Panc1 (cell line): ENCODE results near the gene ALDH5A1.

Experiments used
- TCF7L2 ChIP-seq: IDR thresholded peaks from 2 replicates; pipeline ENCODE4 v1.6.1; 2011; ENCODE audit warnings: mild to moderate bottlenecking, low read depth, low read length, inconsistent platforms
- TF ChIP-seq, protein P1 (sequence below): fragments of 450-650 bp; IDR thresholded peaks from 2 replicates; pipeline ENCODE4 v1.5.1; 2017; ENCODE audit warnings: mild to moderate bottlenecking

GRCh38 chr6:24464253-24465038 is 30.3 kb upstream of the ALDH5A1 start:
- TF ChIP-seq, protein P1, sequence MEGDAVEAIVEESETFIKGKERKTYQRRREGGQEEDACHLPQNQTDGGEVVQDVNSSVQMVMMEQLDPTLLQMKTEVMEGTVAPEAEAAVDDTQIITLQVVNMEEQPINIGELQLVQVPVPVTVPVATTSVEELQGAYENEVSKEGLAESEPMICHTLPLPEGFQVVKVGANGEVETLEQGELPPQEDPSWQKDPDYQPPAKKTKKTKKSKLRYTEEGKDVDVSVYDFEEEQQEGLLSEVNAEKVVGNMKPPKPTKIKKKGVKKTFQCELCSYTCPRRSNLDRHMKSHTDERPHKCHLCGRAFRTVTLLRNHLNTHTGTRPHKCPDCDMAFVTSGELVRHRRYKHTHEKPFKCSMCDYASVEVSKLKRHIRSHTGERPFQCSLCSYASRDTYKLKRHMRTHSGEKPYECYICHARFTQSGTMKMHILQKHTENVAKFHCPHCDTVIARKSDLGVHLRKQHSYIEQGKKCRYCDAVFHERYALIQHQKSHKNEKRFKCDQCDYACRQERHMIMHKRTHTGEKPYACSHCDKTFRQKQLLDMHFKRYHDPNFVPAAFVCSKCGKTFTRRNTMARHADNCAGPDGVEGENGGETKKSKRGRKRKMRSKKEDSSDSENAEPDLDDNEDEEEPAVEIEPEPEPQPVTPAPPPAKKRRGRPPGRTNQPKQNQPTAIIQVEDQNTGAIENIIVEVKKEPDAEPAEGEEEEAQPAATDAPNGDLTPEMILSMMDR = no peak
- no peak for TF ChIP-seq TCF7L2
